Colon (tissue), 2 donors: ENCODE data around the gene STAC2.

Experiments used
- FAIRE-seq: peaks from 2 replicates; lab custom pipeline; 2012; peaks lifted over from hg19 to GRCh38; lab: Jason Lieb, UNC
- donor health status: control.
- donor health status: control.

Gene STAC2

DNA sequence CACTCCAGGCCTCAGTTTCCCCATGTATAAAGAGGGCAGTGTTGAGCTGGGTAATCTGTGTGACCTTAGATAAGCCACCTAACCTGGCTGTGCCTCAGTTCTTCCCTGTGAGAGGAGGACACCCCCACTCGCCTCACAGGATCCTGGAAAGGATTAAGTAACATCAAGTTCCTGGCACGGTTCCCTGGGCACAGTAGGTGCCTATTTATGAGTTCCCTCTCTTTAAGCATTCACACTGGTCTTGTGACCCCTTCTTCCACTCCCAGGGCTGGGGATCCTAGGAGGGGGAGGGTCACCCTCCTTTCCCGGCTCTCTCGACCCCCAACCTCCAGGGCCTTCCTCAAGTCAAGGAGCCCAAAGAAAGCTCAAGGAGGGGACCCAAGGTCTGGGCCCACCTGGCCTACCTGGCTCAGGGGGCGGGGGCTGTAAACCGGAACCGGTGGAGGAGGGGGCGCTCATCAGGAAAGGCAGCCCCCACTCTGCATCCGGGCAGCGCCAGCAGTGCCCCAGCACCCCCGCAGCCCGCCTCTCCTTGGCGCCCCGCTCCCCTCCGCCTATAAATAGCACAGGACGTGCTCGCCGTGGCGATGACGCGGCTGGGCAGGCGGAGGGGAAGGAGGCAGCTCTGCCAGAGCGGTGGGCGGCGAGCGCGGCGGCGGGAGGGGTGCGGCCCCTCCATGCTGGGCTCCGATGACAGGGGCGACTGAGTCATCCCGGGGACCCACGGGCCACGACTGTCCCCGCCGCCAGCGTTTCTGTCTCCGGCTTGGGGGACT lies 16.2 kb downstream of the STAC2 start:
- FAIRE-seq: no peak

DNA sequence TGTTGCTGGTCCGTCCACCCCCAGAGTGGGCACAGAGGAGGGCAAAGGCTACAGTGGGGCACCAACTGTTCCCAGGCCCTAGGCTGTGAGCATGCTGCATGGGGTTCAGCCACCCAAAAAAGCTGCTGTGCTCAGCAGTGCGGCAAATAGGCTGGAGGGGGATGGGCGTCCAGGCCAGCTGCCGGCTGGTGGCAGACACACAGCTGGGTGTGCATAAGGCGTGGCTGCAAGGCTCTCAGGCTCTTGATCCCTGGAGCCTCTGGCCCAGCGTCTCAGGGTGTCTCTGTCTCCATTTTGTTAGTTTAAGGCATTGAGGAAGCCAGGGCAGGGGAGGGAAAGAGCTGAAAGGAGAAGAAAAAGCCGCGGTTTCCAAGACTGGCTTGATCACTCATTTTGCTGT lies 16.9 kb downstream of the STAC2 start:
- no peak for FAIRE-seq

DNA sequence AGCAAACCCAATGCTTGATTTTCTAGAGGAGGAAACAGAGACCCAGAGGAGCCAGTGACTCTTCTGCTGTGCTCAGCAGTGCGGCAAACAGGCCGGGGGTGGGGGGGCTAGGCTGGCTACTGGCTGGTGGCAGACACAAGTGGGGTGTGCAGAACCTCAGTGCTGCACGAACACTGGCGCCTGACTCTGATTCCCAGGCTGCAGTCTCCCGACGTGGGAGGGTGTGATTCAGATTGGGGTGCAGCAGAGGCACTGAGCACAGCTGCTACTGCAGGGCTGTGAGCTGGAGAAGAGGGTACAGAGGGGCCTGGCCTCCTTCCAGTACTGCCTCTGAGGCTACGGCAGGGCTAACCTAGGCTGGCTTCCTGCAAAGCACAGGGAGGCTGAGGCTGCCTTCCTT lies 17.6 kb downstream of the STAC2 start:
- FAIRE-seq: no peak

DNA sequence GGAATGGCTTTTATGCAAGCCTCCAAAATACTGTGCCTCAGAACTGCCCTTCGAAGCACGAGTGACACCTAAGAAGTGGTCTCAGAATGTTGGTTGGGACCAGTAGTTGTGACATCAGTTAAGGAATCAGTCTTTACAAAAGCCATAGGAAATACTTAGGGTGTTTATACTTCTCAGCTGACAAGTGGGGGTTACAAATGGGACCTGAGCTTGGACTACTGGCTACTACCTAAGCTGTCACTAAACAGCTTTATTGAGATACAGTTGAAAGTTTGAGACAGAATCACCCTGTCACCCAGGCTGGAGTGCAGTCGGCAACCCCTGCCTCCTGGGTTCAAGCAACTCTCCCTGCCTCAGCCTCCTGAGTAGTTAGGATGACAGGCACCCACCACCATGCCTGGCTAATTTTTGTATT lies 20.6 kb downstream of the STAC2 start:
- FAIRE-seq: no peak

GRCh38 chr17:39204245-39204644 lies 21.5 kb downstream of the STAC2 start:
- no peak for FAIRE-seq

GRCh38 chr17:39200957-39201510 lies 24.7 kb downstream of the STAC2 start:
- FAIRE-seq: no peak

DNA sequence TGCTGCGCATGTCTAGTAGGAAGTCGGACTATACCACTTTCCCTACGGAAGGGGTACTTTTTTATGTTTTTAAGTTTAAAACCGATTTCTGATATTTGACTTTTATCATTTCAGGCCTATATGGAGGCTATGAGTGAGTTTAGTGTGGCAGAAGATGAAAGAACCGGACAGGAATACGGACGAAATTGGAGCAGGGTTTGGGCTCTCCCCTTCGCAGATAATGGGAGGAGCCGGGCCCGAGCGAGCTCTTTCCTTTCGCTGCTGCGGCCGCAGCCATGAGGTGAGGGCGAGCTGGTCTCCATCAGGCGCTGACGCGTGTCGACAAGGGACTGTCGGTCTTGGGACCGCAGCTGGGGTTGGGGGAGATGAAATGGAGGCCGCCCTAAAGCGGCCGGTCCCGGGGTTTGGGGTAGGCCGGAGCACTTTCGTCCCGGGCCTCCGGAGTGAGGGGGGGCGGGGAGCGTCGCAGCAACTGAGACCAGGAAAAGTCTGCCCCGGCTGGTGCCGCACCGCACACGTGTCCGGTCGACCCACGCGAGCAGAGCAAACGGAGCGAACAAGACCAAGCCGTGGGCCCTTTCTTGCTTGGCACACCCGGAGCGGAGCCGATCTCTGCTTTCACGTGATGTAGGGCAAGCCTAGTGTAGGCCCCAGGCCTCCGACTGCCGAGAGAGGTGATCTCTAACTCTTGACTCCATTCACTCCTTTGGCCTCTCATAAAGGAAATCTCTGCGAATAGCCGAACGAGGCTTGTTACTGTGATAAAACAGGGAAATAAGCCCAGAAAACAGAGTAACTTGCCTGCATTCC lies 25.5 kb downstream of the STAC2 start, which contains the start of gene RPL19:
RPL19 (plus strand) TSS at position 214 of the 810 bp plus-strand sequence; CDS start at position 276, 62 bp downstream.
- no peak for FAIRE-seq

DNA sequence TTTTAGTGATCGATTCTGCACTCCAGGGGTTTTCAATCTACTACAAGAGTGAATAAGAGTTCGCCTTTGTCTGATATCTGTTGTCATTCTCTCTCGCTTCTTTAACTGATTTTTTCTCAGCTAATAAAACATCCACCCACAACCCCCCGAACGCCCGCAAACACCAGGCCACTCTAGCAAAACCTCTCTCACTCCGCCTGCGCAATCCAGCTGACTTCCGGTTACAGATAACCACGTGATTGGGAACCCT lies 26.0 kb downstream of the STAC2 start:
- no peak for FAIRE-seq

GRCh38 chr17:39198186-39198566 lies 27.6 kb downstream of the STAC2 start:
- no peak for FAIRE-seq

DNA sequence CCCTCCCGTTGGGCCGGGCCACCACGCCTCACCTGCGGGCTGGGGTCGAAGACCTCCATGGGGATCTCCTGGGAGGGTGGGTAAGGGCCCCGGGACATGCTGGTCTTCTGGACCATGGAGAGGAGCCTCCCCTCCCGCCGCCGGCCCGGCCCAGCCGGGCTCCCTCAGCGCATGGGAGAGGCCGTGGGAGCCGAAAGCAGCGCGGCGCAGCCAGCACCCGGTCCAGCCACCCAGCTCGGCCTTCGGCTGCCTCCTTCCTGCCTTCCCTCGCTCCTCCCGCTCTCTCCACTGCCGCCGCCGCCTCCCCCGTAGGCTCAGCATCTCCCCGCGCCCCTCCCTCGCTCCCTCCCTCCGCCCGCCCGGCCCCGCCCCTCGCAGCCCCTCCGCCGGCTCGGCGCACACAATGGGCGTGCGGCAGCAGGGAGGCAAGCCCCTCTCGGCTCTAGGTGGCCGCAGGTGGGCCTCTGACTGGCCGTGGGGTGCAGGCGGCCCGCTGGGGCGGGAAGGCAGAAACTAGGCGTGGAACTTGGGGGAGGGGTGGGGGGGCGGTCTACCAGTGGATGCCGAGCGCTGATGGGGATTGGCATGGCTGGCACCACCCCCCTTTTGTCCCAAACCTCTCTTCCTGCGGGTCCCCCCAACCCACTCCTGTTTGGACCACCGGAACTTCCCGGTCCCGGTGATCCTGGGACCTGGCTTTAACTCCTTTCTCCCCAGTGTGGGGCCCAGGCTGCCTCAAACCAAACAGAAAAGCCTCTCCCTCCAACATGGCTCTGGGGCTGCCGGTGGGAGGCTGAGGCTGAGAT lies 28.2 kb downstream of the STAC2 start, which contains the start of gene CACNB1:
CACNB1 (minus strand) TSS at position 290 of the 806 bp plus-strand sequence; CDS start at position 116, 174 bp downstream.
- FAIRE-seq: no peak

DNA sequence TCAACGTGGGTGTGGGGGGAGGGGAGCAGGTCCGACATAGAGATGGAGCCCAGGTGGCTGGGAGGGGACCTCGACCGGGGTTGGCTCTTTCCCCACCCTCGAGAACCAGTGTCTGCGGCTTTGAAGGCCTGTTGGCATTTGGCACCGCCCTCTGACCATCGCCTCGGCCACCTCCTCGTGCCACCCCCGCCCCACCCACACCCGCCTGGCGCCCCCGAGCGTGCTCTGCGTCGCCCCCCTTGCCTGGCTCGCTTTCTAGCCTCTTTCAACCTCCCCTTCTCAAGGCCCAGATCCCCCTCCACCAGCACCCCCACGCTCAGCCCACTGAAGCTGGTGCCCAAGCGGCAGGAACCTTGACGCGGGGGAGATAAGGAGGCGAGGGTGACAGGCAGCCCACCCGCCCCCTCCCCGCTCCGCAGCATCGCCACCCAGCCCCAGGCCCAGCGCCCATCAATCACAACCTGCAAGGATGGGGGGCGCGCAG lies 28.9 kb downstream of the STAC2 start:
- no peak for FAIRE-seq

- FAIRE-seq: no peak
These were observed 29.4 kb downstream of the STAC2 start for GRCh38 chr17:39196241-39196807.

- FAIRE-seq: no peak
These were observed 30.1 kb downstream of the STAC2 start for GRCh38 chr17:39195568-39196160.

DNA sequence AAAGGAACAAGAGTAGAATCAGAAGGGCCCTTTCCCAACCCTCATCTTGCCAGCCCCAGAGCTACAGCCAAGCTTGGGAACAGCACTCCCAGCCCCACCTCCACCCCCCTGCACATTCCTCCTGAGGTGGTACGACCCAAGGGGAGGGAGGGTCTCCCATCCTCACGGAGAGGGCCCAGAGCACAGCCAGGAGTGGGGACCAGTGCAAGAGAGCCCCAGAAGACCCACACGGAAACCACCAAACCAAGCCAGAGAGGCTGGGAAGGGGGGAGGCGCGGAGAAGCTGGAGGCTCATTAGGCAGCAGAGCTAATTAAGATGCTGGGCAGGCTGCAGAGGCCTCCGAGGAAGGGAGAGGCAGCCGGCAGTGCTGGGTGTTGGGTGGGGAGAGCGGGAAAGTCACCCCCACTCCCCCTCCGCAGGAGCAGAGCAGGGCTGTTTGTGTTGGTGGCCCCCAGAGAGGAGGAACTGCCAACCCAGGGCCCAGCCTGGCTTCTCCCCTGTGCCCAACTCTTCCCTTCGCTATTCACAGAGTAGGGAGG lies 30.7 kb downstream of the STAC2 start:
- no peak for FAIRE-seq

DNA sequence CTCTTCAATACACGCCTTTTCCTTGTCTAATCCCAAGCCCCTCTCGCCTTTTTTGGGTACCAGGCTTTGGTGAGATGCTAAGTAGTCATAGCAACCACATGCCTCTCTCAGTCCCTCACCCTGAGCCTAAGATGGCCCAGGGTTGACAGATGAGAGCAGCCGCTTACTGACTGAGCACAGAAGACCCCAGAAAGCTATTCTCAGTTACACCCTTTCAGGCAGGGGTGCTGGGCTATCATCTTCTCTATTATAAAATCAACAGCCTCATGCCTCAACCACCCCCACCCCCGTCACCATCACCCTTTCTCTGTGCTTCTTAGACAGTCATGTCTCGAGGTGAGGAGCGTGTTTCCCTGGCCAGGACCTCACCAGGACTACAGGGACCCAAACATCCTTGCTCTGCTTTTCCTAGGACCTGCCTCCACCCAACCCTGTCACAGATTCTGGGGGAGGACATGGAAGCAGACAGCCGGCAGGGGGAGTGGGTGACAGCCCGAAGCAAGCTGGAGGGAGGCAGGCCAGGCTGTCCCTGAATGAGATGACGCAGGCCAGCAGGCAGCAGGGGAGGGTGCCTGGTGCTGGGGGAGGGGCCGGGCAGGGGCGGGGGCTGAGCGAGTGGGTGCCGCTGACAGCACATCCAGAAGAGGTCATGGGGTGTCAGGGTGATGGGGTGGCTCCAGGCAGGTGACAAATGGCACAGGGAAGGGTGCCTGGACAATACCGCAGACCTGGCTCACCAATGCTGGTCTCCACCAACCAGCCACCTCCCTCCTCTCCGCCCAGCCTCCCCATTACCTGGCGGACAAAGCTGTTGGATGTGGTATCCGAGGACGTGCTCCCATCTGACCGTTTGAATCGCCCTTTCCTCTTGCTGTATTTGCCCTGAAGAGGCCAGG lies 31.4 kb downstream of the STAC2 start:
- no peak for FAIRE-seq

GRCh38 chr17:39193346-39193745 lies 32.4 kb downstream of the STAC2 start:
- no peak for FAIRE-seq

GRCh38 chr17:39192901-39193300 lies 32.8 kb downstream of the STAC2 start:
- no peak for FAIRE-seq

DNA sequence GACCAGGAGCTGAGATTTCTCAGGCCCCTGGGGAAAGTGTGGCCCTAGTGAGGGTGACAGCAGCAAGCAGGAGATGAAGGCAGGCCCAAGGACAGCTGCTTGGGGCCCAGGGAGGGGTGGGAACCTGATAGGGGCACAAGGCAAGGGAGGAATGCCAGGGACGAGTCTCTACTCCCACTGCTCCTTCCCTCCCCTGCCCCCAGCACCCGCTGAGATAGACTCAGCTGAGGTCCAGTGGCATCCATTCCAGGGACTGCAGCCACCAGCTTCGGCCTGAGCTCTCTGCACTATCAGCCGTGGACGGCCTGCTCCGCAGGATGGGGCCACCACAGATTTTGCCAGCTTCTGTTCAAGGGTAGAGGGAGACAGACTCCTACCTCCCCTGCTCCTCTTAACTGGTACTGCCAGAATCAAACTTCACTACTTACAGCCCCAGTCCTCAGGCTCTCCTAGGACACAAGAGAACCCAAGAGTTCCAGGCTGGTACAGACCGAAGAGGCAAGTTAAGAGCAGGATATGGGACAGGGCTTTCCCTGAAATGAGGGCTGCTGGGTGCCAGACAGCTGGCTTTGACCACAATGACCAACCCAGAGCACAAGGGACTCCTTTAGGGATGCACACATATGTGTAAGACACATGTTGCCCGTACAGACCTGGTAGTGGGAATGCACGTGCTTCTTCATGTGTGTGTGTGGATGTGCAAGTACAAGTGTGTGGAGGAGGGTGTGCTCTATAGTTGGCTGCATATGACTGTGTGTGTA lies 33.8 kb downstream of the STAC2 start:
- FAIRE-seq: no peak

DNA sequence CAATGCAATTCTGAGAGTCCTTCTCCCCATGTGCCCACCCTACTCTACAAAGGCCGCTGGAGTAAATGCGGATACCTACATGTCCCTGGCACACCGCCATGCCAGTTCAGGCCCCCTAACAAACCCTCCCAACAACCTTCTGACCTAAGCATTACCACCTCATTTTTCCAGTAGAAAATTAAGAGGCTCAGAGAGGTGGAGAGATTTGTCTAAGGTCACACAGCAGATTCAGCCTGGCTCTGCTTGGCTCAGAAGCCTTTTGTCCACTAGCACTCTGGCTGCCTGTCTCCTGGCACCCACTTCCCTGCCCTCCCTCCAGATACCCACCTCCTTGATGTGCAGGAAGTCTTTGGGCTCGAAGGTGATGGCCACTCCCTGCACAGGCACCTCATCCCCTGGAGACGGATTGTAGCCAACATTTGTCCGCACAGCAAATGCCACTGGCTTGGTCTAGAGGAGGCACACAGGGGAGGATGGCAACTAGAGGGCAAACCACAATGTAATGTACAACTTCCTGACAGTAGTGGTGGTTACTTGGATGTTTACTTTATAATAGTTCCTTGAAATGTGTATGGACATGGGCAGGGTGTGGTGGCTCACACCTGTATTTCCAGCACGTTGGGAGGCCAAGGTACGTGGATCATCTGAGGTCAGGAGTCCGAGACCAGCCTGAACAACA lies 38.5 kb downstream of the STAC2 start:
- FAIRE-seq: no peak
